Fibroblast of skin of back (primary cell): ENCODE results near the gene PARD6B. TPM values are rescaled to one million over a fixed set of nuclear protein-coding genes. Genes with fewer than 3 reads are reported as not detected.
"Not testable (repeated sequence)": the region's sequence is repeated elsewhere in the genome, so short reads cannot be mapped to it uniquely, and the experiment has no call there.

ENCODE experiments used
- DNase-seq: peaks from one replicate; pipeline ENCODE4 v3.0.0-alpha.2; 2013
- polyA plus RNA-seq, 2 experiments: library from polyadenylated mRNA; unstranded; fragments of 120-200 nt; gene quantifications; one replicate each; pipeline ENCODE4 v1.2.1, GENCODE V29; 2013; ENCODE audit not compliant: insufficient read length in 2 of 2

PARD6B gene
- polyA plus RNA-seq (2013, experiment 1 of 2; ENCODE audit: insufficient read length) = 0.04 TPM
- polyA plus RNA-seq (2013, experiment 2 of 2; ENCODE audit: insufficient read length) = 0.10 TPM

GRCh38 chr20:50731055-50731929 is at the start of gene PARD6B:
Gene PARD6B, plus strand, starts transcription at chr20:50731580. Its CDS starts 207 bp downstream, at chr20:50731787.
- peak; percentile 89 for DNase-seq

GRCh38 chr20:50682065-50682464 is 49.3 kb upstream of the PARD6B start:
- DNase-seq = no peak

- DNase-seq = no peak
These were observed 48.3 kb upstream of the PARD6B start for GRCh38 chr20:50682947-50683530.

GRCh38 chr20:50683570-50683969 is 47.8 kb upstream of the PARD6B start:
- DNase-seq = no peak

GRCh38 chr20:50686821-50687220 is 44.6 kb upstream of the PARD6B start:
- no peak for DNase-seq

GRCh38 chr20:50688256-50688975 is 43.0 kb upstream of the PARD6B start:
- DNase-seq = no peak

- DNase-seq = no peak
These were observed 41.3 kb upstream of the PARD6B start for GRCh38 chr20:50689864-50690649.

GRCh38 chr20:50690650-50691572 is 40.5 kb upstream of the PARD6B start, which contains the start of gene RIPOR3:
Gene RIPOR3, minus strand, starts transcription at chr20:50691542. Its CDS starts 414 bp downstream, at chr20:50691128.
- DNase-seq = no peak

- DNase-seq = peak; percentile 40
These were observed 39.5 kb upstream of the PARD6B start for GRCh38 chr20:50691573-50692551.

- no peak for DNase-seq
These were observed 38.8 kb upstream of the PARD6B start for GRCh38 chr20:50692552-50692933.

GRCh38 chr20:50693001-50693400 is 38.4 kb upstream of the PARD6B start:
- DNase-seq = no peak

GRCh38 chr20:50694379-50695134 is 36.8 kb upstream of the PARD6B start:
- DNase-seq = no peak

GRCh38 chr20:50695135-50695872 is 36.1 kb upstream of the PARD6B start:
- no peak for DNase-seq

GRCh38 chr20:50698255-50698654 is 33.1 kb upstream of the PARD6B start:
- DNase-seq = not testable (repeated sequence)

GRCh38 chr20:50699688-50700087 is 31.7 kb upstream of the PARD6B start:
- no peak for DNase-seq

GRCh38 chr20:50701041-50701963 is 30.1 kb upstream of the PARD6B start:
- DNase-seq = peak; percentile 81
